Activated T-cell treated with anti-CD3 and anti-CD28 coated beads, Interleukin-2, amount 50 U/mL, for 24 hours (primary cell): ENCODE data around the gene COL6A3.
"Not testable (repeated sequence)": the region's sequence is repeated elsewhere in the genome, so short reads cannot be mapped to it uniquely, and the experiment has no call there.

Source experiments
- DNase-seq: peaks from one replicate; pipeline ENCODE4 v3.0.0-alpha.2; 2020
- H3K27ac Mint-ChIP-seq: 2 replicates; pipeline ENCODE4 v1.8.0; 2020; ENCODE audit warnings: mild to moderate bottlenecking, mixed read lengths
- H3K27me3 Mint-ChIP-seq: 2 replicates; pipeline ENCODE4 v1.8.0; 2020; ENCODE audit warnings: mixed read lengths
- H3K36me3 Mint-ChIP-seq: 2 replicates; pipeline ENCODE4 v1.8.0; 2020; ENCODE audit warnings: low read depth, mixed read lengths
- H3K4me1 Mint-ChIP-seq: 2 replicates; pipeline ENCODE4 v1.8.0; 2020; ENCODE audit warnings: low read depth, mixed read lengths
- H3K4me3 Mint-ChIP-seq: 2 replicates; pipeline ENCODE4 v1.8.0; 2020; ENCODE audit warnings: mild to moderate bottlenecking, moderate library complexity, mixed read lengths
- H3K9me3 Mint-ChIP-seq: 2 replicates; pipeline ENCODE4 v1.8.0; 2020; ENCODE audit warnings: mixed read lengths

The COL6A3 gene

DNA sequence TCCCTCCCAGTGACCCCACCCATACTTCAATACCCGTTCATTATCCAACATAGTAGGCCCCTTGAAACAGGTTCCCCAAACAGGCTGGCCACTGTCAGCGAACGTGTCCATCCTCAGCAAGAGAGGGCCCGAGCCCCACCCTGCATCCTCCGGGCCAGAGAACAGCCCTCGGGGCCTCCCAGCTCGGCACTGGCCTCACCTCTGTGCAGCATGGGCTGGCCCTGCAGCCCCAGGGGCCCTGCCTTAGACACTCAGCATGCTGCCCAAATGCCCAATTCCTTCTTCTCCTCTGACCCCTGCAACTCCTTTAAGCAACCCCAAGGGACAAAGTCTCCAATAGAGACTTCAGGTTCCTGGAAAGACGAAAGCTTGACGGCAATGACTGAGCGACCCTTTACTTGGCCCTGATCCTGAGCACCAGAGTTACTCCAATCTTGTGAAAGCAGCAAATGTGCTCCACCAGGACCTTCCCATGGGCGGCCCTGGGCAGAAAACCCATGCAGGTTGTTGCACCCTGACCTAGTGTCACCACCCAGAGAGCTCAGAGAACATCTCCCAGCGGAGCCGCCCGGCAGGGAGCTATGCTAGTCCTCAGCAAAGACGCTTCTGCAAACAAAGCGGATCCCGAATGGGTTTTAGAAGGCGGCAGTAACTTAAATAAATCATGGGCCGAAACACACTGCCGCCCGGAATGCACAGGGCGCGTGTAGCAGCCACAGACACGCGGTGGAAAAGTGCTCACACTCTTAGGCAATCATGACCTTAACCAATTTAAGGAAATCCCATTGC lies 782 bp downstream of the COL6A3 start:
- no peak for DNase-seq

GRCh38 chr2:237412646-237412987 lies 1.3 kb downstream of the COL6A3 start:
- H3K27me3 Mint-ChIP-seq, result no peaks in the 10 kb centered on the region

More for the DNA sequence above, 782 bp downstream of the COL6A3 start:
- H3K36me3 Mint-ChIP-seq, result peaks cover 67% of the 10 kb centered on the region
- no peak overlapping the region for H3K27ac Mint-ChIP-seq
- H3K27me3 Mint-ChIP-seq, result no peaks in the 10 kb centered on the region
- no peak overlapping the region for H3K4me3 Mint-ChIP-seq
- H3K9me3 Mint-ChIP-seq, result no peaks in the 10 kb centered on the region
- peaks cover 2% of the 10 kb centered on the region for H3K4me1 Mint-ChIP-seq

DNA sequence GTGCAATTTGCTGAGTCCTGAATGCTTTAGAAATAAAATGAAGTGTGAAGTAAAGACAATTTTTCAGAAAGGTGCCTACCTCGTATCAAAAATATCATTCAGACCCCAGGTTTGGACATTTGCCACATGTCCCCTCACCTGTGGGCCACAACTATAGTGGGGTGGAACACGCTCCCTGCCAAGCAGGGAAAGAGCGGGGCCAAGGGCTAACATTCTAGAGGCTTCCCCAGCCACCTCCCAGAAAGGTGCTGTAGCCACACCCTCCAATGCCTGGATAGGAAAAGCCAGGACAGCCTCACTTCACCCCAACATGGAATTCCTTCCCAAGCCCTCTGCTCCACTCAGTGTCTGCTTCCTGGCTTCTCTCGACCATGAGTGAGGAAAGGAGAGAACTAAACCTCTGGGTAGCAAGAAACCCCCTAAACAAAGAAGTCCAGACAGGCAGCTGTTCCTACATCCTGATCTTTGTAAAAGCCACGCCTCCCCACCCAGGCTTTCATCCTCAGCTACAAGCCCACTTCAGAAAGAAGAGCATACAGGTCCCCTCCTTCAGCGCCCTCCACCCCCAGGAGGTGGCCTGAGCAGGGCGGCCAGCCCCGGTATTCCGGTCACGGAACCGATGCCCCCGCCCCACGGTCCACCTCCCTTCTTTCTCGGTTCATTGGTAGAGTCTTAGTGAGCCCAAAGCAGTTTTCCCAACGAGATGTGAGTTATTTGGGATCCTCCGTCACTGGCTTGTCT lies 2.1 kb downstream of the COL6A3 start:
- no peak for DNase-seq
- H3K36me3 Mint-ChIP-seq, result peaks cover 66% of the 10 kb centered on the region
- H3K27ac Mint-ChIP-seq, result no peak overlapping the region
- peaks cover 2% of the 10 kb centered on the region for H3K4me1 Mint-ChIP-seq
- no peaks in the 10 kb centered on the region for H3K9me3 Mint-ChIP-seq
- no peak overlapping the region for H3K4me3 Mint-ChIP-seq
- no peaks in the 10 kb centered on the region for H3K27me3 Mint-ChIP-seq

More at GRCh38 chr2:237412646-237412987, 1.3 kb downstream of the COL6A3 start:
- H3K9me3 Mint-ChIP-seq, result no peaks in the 10 kb centered on the region
- H3K4me3 Mint-ChIP-seq, result no peak overlapping the region
- peaks cover 2% of the 10 kb centered on the region for H3K4me1 Mint-ChIP-seq
- peaks cover 67% of the 10 kb centered on the region for H3K36me3 Mint-ChIP-seq
- DNase-seq, result no peak
- no peak overlapping the region for H3K27ac Mint-ChIP-seq

DNA sequence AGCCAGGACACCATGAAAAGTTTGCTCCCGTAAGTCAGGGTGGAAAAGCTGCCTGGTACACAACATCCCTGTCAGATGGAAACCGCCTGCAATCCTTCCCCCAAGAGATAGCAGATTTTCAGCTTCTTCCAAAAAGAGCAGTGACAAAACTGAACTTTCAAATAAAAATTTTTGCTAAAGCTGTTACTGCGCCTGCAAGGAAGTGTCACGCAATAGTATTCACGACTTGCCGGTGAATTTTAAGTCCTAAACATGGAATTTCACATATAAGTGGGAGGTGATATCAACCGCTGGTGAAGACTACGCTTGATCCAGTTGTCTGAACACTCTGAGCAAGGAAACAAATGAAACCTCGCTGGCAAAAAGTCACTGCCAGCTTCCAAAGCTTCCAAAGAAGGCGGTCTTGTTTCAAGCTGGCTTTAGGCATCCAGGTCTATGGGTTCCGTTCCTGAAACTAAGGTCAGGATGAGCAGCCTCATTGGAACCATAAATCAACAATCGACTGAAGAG lies 2.8 kb downstream of the COL6A3 start:
- Mint-ChIP-seq H3K27ac (no peak overlapping the region), H3K9me3 (no peaks in the 10 kb centered on the region), H3K4me1 (peaks cover 2% of the 10 kb centered on the region), H3K36me3 (peaks cover 61% of the 10 kb centered on the region), H3K27me3 (no peaks in the 10 kb centered on the region), H3K4me3 (no peak overlapping the region)
- DNase-seq, result no peak

- not testable (repeated sequence) for H3K9me3 Mint-ChIP-seq, H3K4me1 Mint-ChIP-seq, H3K27me3 Mint-ChIP-seq, H3K27ac Mint-ChIP-seq, DNase-seq, H3K4me3 Mint-ChIP-seq
- H3K36me3 Mint-ChIP-seq, result peaks cover 45% of the 10 kb centered on the region
These were observed 4.7 kb downstream of the COL6A3 start for GRCh38 chr2:237409263-237409662.

GRCh38 chr2:237408335-237409000 lies 5.5 kb downstream of the COL6A3 start:
- Mint-ChIP-seq H3K27me3 (no peaks in the 10 kb centered on the region), H3K27ac (no peak overlapping the region)

DNA sequence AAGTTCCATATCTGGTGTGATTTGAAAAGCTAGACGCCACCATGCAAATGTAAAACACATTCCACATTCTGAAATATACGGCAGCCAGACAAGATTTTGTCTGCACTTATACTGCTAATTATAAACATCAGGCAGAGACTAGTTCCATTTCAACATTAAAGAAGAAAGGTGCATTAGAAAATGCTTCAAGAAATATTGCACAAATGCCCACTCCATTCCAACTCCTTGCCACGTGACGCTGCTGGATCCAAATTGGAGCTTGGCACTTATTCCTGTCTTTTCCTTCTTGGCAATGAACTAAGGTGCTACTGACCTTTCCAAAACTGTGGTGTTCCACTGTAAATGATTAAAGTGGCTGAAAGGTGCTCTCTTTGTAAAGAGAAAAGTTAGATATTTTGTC lies 6.3 kb downstream of the COL6A3 start:
- H3K4me3 Mint-ChIP-seq, result no peak overlapping the region

More at GRCh38 chr2:237408335-237409000, 5.5 kb downstream of the COL6A3 start:
- Mint-ChIP-seq H3K9me3 (no peaks in the 10 kb centered on the region), H3K4me3 (no peak overlapping the region), H3K36me3 (peaks cover 38% of the 10 kb centered on the region), H3K4me1 (peaks cover 2% of the 10 kb centered on the region)
- DNase-seq, result no peak

GRCh38 chr2:237406371-237406895 lies 7.5 kb downstream of the COL6A3 start:
- Mint-ChIP-seq H3K9me3 (no peaks in the 10 kb centered on the region), H3K27ac (no peak overlapping the region), H3K4me1 (no peaks in the 10 kb centered on the region), H3K27me3 (no peaks in the 10 kb centered on the region), H3K36me3 (peaks cover 21% of the 10 kb centered on the region), H3K4me3 (no peak overlapping the region)
- no peak for DNase-seq

More for the DNA sequence above, 6.3 kb downstream of the COL6A3 start:
- Mint-ChIP-seq H3K27ac (no peak overlapping the region), H3K27me3 (no peaks in the 10 kb centered on the region), H3K4me1 (no peaks in the 10 kb centered on the region), H3K36me3 (peaks cover 30% of the 10 kb centered on the region), H3K9me3 (no peaks in the 10 kb centered on the region)
- no peak for DNase-seq

- no peak overlapping the region for H3K27ac Mint-ChIP-seq
- no peaks in the 10 kb centered on the region for H3K4me1 Mint-ChIP-seq
These were observed 8.4 kb downstream of the COL6A3 start for GRCh38 chr2:237405605-237406004.

GRCh38 chr2:237405006-237405559 lies 8.9 kb downstream of the COL6A3 start:
- H3K27me3 Mint-ChIP-seq, result no peaks in the 10 kb centered on the region
- no peak overlapping the region for H3K27ac Mint-ChIP-seq
- no peak for DNase-seq
- no peaks in the 10 kb centered on the region for H3K4me1 Mint-ChIP-seq
- no peaks in the 10 kb centered on the region for H3K9me3 Mint-ChIP-seq
- H3K4me3 Mint-ChIP-seq, result no peak overlapping the region
- H3K36me3 Mint-ChIP-seq, result peaks cover 15% of the 10 kb centered on the region

More at GRCh38 chr2:237405605-237406004, 8.4 kb downstream of the COL6A3 start:
- Mint-ChIP-seq H3K36me3 (peaks cover 15% of the 10 kb centered on the region), H3K9me3 (no peaks in the 10 kb centered on the region), H3K27me3 (no peaks in the 10 kb centered on the region), H3K4me3 (no peak overlapping the region)
- no peak for DNase-seq

DNA sequence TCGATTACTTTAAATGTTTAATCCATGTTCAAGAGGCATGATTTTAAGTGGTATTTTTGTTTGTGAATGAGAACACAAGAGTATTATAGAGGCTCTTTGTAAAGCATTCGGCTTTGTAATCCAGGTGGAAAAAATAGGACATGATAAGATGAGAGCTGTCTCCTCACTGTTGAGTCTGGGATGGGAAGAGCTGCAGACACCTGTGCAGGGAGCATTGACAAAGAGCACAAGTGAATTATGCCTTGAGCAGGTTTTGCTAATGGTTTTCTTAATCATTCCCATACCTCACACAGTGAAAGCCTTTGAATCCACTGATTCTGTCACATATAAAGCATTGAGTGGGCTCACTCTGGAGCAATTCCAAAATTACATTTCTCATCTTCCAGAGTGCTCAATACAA lies 9.6 kb downstream of the COL6A3 start:
- DNase-seq, result no peak
- Mint-ChIP-seq H3K9me3 (no peaks in the 10 kb centered on the region), H3K36me3 (peaks cover 13% of the 10 kb centered on the region), H3K27me3 (no peaks in the 10 kb centered on the region), H3K4me3 (no peak overlapping the region), H3K4me1 (no peaks in the 10 kb centered on the region), H3K27ac (no peak overlapping the region)

GRCh38 chr2:237403024-237403882 lies 10.7 kb downstream of the COL6A3 start:
- Mint-ChIP-seq H3K27me3 (no peaks in the 10 kb centered on the region), H3K27ac (no peak overlapping the region), H3K9me3 (no peaks in the 10 kb centered on the region), H3K36me3 (peaks cover 11% of the 10 kb centered on the region), H3K4me3 (no peak overlapping the region), H3K4me1 (no peaks in the 10 kb centered on the region)
- DNase-seq, result no peak

DNA sequence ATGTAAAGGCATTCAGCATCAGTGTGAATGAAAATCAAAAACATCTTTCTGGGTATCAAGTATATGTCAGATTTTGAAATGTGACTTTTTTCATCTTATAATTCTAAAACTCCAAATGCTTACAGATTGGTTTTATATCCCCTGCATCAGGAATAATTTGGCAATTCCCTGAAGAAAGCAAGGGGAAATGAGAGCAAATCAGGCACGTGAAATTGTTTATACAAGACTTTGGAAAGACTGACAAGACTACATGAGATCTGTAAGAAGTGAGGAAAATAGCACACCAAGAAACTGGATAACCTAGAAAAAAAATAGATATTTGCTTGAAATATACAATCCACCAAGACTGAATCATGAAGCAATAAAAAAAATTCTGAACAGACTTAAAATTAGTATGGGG lies 13.8 kb downstream of the COL6A3 start:
- Mint-ChIP-seq H3K9me3 (no peaks in the 10 kb centered on the region), H3K36me3 (peaks cover 15% of the 10 kb centered on the region), H3K4me3 (no peak overlapping the region), H3K27ac (no peak overlapping the region), H3K27me3 (no peaks in the 10 kb centered on the region), H3K4me1 (no peaks in the 10 kb centered on the region)
- DNase-seq, result no peak
